ENCODE results near the gene NR1H3. TPM values are rescaled to one million over a fixed set of nuclear protein-coding genes. Genes with fewer than 3 reads are reported as not detected.

The NR1H3 gene
- total RNA-seq, 1 donor from 2014 or later = 44.1 TPM

DNA sequence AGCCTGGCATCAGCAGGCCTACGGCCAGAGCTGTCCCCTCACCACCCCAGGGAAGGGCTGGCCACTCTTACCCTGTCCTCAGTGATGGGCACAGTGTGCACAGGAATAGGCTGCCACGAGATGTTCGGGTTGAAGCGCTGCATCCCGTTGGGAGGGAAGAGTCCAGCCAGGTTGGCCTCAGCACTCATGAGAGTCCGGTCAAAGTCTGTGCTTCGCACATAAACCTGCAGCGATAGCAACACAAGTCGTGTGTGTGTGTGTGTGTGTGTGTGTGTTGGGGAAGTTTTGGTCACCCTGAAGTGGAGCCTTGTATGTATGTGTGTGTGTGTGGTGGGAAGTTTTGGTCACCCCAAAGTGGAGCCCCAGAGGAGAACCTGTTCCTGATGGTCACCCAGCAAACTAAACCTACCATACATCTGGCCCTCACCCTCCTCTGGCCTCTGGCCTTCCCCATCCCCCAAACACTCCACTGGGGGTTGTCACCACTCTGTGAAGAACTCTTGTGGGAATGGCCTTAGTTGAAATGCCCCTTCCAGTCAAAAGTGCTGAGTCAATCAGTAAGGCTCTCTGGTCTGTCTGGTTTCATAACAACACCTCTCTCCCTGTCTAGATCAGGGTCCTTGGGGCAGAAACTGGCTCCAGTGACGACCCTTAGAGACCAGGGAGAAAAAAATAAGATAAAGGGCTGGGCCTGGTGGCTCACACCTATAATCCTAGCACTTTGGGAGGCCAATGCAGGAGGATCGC is 12.0 kb upstream of the NR1H3 start:
- no peak for DNase-seq
- intact Hi-C loops (cut with DNase I) = no loop called here
- peaks cover 25% of the 10 kb centered on the region for H3K4me1 ChIP-seq
- no peaks in the 10 kb centered on the region for H3K27me3 ChIP-seq
- TF ChIP-seq, protein P1, sequence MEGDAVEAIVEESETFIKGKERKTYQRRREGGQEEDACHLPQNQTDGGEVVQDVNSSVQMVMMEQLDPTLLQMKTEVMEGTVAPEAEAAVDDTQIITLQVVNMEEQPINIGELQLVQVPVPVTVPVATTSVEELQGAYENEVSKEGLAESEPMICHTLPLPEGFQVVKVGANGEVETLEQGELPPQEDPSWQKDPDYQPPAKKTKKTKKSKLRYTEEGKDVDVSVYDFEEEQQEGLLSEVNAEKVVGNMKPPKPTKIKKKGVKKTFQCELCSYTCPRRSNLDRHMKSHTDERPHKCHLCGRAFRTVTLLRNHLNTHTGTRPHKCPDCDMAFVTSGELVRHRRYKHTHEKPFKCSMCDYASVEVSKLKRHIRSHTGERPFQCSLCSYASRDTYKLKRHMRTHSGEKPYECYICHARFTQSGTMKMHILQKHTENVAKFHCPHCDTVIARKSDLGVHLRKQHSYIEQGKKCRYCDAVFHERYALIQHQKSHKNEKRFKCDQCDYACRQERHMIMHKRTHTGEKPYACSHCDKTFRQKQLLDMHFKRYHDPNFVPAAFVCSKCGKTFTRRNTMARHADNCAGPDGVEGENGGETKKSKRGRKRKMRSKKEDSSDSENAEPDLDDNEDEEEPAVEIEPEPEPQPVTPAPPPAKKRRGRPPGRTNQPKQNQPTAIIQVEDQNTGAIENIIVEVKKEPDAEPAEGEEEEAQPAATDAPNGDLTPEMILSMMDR (IDR thresholded peaks at IDR 0.05) = no peak
- no peak overlapping the region for H3K27ac ChIP-seq
- no peak overlapping the region for H3K4me3 ChIP-seq
- no peaks in the 10 kb centered on the region for H3K9me3 ChIP-seq
- ATAC-seq = no peak
- H3K36me3 ChIP-seq = peaks cover 43% of the 10 kb centered on the region

DNA sequence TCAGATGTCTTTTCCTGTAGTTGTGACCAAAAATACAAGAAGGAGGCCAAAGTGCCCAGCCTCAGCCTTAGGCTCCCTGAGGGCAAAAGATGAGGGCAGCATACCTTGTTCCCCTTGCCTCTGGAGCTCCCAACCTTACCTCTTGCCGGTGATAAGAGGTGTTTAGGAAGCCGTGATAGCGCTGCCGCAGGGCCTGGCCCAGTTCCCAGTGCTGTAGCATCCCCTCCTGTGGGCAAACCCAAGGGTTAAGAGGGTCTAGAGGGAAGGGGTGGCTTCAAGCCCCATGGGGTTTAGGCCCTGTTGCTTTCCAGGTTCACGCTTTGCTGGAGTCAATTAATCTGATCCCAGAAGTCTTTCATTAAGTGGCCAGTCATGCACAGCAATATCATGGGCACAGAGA is 10.3 kb upstream of the NR1H3 start:
- Histone ChIP-seq H3K27ac (no peak overlapping the region), H3K4me1 (peaks cover 25% of the 10 kb centered on the region), H3K4me3 (no peak overlapping the region), H3K27me3 (no peaks in the 10 kb centered on the region), H3K9me3 (no peaks in the 10 kb centered on the region), H3K36me3 (peaks cover 26% of the 10 kb centered on the region)
- intact Hi-C loops (cut with DNase I) = no loop called here
- TF ChIP-seq, protein P1 (IDR thresholded peaks at IDR 0.05) = no peak
- DNase-seq (no peak), ATAC-seq (no peak)

DNA sequence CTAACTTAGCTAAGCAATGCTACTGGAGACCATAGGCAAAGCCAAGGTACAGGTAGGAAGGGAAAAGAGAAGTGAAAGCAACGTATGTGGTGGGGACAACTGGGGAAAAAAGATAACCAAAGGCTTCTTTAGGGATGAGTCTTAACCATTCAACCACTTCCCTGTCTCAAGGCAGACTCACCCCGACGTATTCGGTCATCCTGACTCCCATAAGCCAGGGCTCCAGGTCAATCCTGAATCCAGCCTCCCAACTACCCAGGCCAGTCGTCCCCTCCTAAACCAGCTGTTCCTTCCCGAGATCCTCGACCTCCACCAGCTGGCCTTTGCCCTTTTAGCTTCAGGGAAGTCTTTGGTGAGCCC is 9.5 kb upstream of the NR1H3 start:
- intact Hi-C loops (cut with DNase I) = no loop called here
- Histone ChIP-seq H3K9me3 (no peaks in the 10 kb centered on the region), H3K4me3 (peak overlapping the region; percentile 81), H3K4me1 (peaks cover 25% of the 10 kb centered on the region), H3K27ac (peak overlapping the region; percentile 93), H3K27me3 (no peaks in the 10 kb centered on the region), H3K36me3 (peaks cover 19% of the 10 kb centered on the region)
- DNase-seq = no peak
- TF ChIP-seq, protein P1 (IDR thresholded peaks at IDR 0.05) = no peak
- peak; percentile 41 for ATAC-seq

DNA sequence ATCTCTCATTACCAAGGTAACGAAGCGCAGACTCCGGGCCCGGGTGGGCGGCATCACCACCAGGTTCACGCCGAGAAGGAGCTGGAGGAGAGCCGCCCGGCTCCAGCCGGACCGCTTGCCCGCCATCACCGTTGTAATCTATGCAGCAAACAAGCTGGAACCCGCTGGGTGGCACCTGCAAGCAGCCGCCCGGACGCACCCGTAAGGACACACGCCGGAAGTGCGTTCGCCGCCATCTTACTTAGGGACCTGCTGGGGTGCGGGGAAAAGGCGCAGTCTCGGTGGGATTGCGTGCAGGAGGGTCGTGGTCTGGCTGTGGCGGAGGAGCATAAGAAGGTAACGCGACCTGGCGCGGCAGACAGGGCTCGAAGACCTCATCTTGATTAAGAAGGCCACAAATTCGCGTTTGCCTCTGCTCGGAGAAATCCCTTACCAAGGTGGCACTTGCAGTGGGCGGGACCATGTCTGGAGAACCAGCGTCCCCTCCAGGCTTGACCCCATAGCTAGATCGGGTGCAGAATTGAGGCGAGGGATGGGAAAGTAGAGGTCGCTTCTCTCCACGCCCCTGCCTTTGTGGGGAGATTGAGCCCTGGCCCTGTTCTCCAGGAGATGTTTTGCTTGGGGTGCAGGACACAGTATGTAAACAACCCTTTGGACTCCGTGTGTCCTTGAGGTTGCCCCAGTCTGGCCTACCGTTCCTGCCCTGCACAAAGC is 9.0 kb upstream of the NR1H3 start, which contains the start of gene ACP2:
Gene ACP2, minus strand, starts transcription at position 151 of the 714 bp plus-strand sequence. Its CDS starts 25 bp downstream, at position 126.
- Histone ChIP-seq H3K27me3 (no peaks in the 10 kb centered on the region), H3K27ac (peak within 1 kb of the TSS; percentile 93), H3K4me1 (peaks cover 26% of the 10 kb centered on the region), H3K4me3 (peak within 1 kb of the TSS; percentile 81), H3K9me3 (no peaks in the 10 kb centered on the region), H3K36me3 (peaks cover 17% of the 10 kb centered on the region)
- intact Hi-C loops (cut with DNase I) = no loop called here
- TF ChIP-seq, protein P1 (IDR thresholded peaks at IDR 0.05) = peak; percentile 5
- DNase-seq (peak; percentile 94), ATAC-seq (peak; percentile 98)

DNA sequence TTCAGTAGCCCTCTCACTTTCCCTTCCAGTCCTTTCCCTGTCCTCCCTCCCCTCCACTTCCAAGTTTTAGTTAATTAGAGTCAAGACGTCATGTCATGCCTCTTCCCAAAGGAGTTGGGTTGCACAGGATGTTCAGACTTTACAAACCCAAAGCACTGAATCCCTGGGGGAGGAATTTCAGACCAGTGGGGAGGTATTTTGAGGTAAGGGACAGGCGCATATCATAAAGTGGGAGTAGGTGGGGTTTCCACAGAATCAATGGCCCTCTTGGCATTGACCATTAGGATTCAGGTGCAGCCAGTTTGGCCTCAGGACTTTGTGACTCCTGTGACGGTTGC is 8.4 kb upstream of the NR1H3 start:
- intact Hi-C loops (cut with DNase I) = no loop called here
- H3K4me1 ChIP-seq = peaks cover 31% of the 10 kb centered on the region
- no peaks in the 10 kb centered on the region for H3K9me3 ChIP-seq
- peak overlapping the region; percentile 93 for H3K27ac ChIP-seq
- peaks cover 12% of the 10 kb centered on the region for H3K36me3 ChIP-seq
- DNase-seq (no peak), ATAC-seq (no peak)
- TF ChIP-seq, protein P1 (IDR thresholded peaks at IDR 0.05) = no peak
- H3K4me3 ChIP-seq = peak overlapping the region; percentile 81
- no peaks in the 10 kb centered on the region for H3K27me3 ChIP-seq

Data from upper lobe of right lung (tissue), 1 donor.